Mesenchymal stem cell (in vitro differentiated cells and primary cell): ENCODE measurements around the gene AK4.

ENCODE experiments used
- DNase-seq: peaks from one replicate; pipeline ENCODE4 v3.0.0-alpha.2; 2013
- H2AFZ ChIP-seq: one replicate; pipeline ENCODE4 v1.6.1; 2013; ENCODE audit warnings: low read depth, mild to moderate bottlenecking, control low read depth, inconsistent platforms, low read length, moderate library complexity
- H2AK5ac ChIP-seq: 2 replicates; pipeline ENCODE4 v1.6.1; 2013; ENCODE audit warnings: low read length, moderate library complexity, mild to moderate bottlenecking, inconsistent platforms; ENCODE audit not compliant: severe bottlenecking
- H2BK120ac ChIP-seq: one replicate; pipeline ENCODE4 v1.6.1; 2013; ENCODE audit warnings: low read depth, mild to moderate bottlenecking, inconsistent platforms, low read length, moderate library complexity
- H2BK12ac ChIP-seq, 2 experiments: one replicate each; pipeline ENCODE4 v1.6.1; 2013; ENCODE audit warnings: inconsistent platforms in 2 of 2, low read length in 2 of 2, mild to moderate bottlenecking in 2 of 2, moderate library complexity in 2 of 2, control low read depth in 1 of 2
- H2BK15ac ChIP-seq: one replicate; pipeline ENCODE4 v1.6.1; 2013; ENCODE audit warnings: mild to moderate bottlenecking, low read depth, inconsistent platforms; ENCODE audit not compliant: poor library complexity, severe bottlenecking
- H2BK5ac ChIP-seq: 2 replicates; pipeline ENCODE4 v1.6.1; 2013; ENCODE audit warnings: low read depth, mild to moderate bottlenecking, low read length, control low read depth, inconsistent platforms; ENCODE audit not compliant: poor library complexity, severe bottlenecking
- H3K14ac ChIP-seq, 2 experiments: one replicate each; pipeline ENCODE4 v1.6.1; 2013; ENCODE audit warnings: inconsistent platforms in 2 of 2, low read length in 2 of 2, control low read depth in 1 of 2, mild to moderate bottlenecking in 1 of 2, moderate library complexity in 1 of 2
- H3K18ac ChIP-seq, 2 experiments: one replicate each; pipeline ENCODE4 v1.6.1; 2013; ENCODE audit warnings: inconsistent platforms in 2 of 2, low read length in 2 of 2, control low read depth in 1 of 2, low read depth in 1 of 2, mild to moderate bottlenecking in 1 of 2
- H3K23ac ChIP-seq, 2 experiments: one replicate each; pipeline ENCODE4 v1.6.1; 2013; ENCODE audit warnings: inconsistent platforms in 2 of 2, low read length in 2 of 2, mild to moderate bottlenecking in 2 of 2, moderate library complexity in 2 of 2, control low read depth in 1 of 2
- H3K27ac ChIP-seq: 2 replicates; pipeline ENCODE4 v1.5.1; 2013; ENCODE audit warnings: mild to moderate bottlenecking, moderate library complexity, low read length, control low read depth, inconsistent platforms; ENCODE audit not compliant: poor library complexity, severe bottlenecking
- H3K27me3 ChIP-seq, 2 experiments: 2 replicates each; pipeline versions ENCODE4 v1.6.1 to v1.7.0; 2013; ENCODE audit warnings: low read length in 2 of 2, mild to moderate bottlenecking in 2 of 2, moderate library complexity in 2 of 2, control low read depth in 1 of 2, inconsistent platforms in 1 of 2; ENCODE audit not compliant: control insufficient read depth in 1 of 2, insufficient read depth in 1 of 2
- H3K36me3 ChIP-seq, 2 experiments: 2 replicates each; pipeline versions ENCODE4 v1.6.1 to v1.7.0; 2013; ENCODE audit warnings: low read length in 2 of 2, control low read depth in 1 of 2, inconsistent platforms in 1 of 2, low read depth in 1 of 2, mild to moderate bottlenecking in 1 of 2; ENCODE audit not compliant: insufficient read depth in 2 of 2, control insufficient read depth in 1 of 2
- H3K4ac ChIP-seq, 2 experiments: one replicate each; pipeline ENCODE4 v1.6.1; 2013; ENCODE audit warnings: inconsistent platforms in 2 of 2, low read length in 2 of 2, mild to moderate bottlenecking in 2 of 2, moderate library complexity in 2 of 2, control low read depth in 1 of 2, low read depth in 1 of 2
- H3K4me1 ChIP-seq: 2 replicates; pipeline ENCODE4 v1.6.1; 2013; ENCODE audit warnings: low read depth, low read length, control low read depth; ENCODE audit not compliant: control insufficient read depth, insufficient read depth
- H3K4me2 ChIP-seq: 2 replicates; pipeline ENCODE4 v1.6.1; 2013; ENCODE audit warnings: low read length, mild to moderate bottlenecking, inconsistent platforms; ENCODE audit not compliant: poor library complexity, severe bottlenecking
- H3K4me3 ChIP-seq, 2 experiments: 2 replicates each; pipeline versions ENCODE4 v1.5.1 to v1.7.0; 2013; ENCODE audit warnings: low read length in 2 of 2, mild to moderate bottlenecking in 2 of 2, control low read depth in 1 of 2, low read depth in 1 of 2; ENCODE audit not compliant: insufficient read depth in 1 of 2
- H3K79me1 ChIP-seq: replicated peaks from 2 replicates; pipeline ENCODE4 v1.6.1; 2013; ENCODE audit warnings: mild to moderate bottlenecking, control low read depth, low read length, inconsistent platforms; ENCODE audit not compliant: poor library complexity, severe bottlenecking
- H3K9ac ChIP-seq: 2 replicates; pipeline ENCODE4 v1.7.0; 2013; ENCODE audit warnings: mild to moderate bottlenecking, low read length, moderate library complexity
- H3K9me3 ChIP-seq: 2 replicates; pipeline ENCODE4 v1.7.0; 2013; ENCODE audit warnings: mild to moderate bottlenecking, low read length; ENCODE audit not compliant: control insufficient read depth
- H4K8ac ChIP-seq: one replicate; pipeline ENCODE4 v1.6.1; 2013; ENCODE audit warnings: inconsistent platforms, mild to moderate bottlenecking, low read length, moderate library complexity
- H4K91ac ChIP-seq: one replicate; pipeline ENCODE4 v1.6.1; 2013; ENCODE audit warnings: mild to moderate bottlenecking, low read length, inconsistent platforms
- WGBS: methylation state at CpG from one replicate; pipeline ENCODE4 v1.1.7; 2013; ENCODE audit warnings: mixed read lengths; 5-methylcytosine and 5-hydroxymethylcytosine counted together

AK4 gene

GRCh38 chr1:65146908-65147423 lies 1.0 kb upstream of the AK4 start:
- Histone ChIP-seq H3K18ac (peak overlapping the region in 1 of 2 experiments; percentile 67), H4K8ac (no peak overlapping the region), H2AFZ (no peak overlapping the region), H3K4me1 (peaks cover 11% of the 10 kb centered on the region), H3K4ac (no peak overlapping the region), H2BK12ac (no peak overlapping the region), H3K36me3 (no peaks in the 10 kb centered on the region), H3K79me1 (no peaks in the 10 kb centered on the region), H3K9ac (peak overlapping the region; percentile 87), H2BK15ac (no peak overlapping the region), H3K23ac (no peak overlapping the region), H3K14ac (no peak overlapping the region), H3K9me3 (no peaks in the 10 kb centered on the region), H2AK5ac (no peak overlapping the region), H3K27me3 (peaks cover 0 to 5% of the 10 kb centered on the region in 2 experiments), H3K27ac (no peak overlapping the region), H3K4me2 (peak overlapping the region; percentile 98), H2BK5ac (no peak overlapping the region), H3K4me3 (peak overlapping the region; percentile 85 to 93), H4K91ac (no peak overlapping the region), H2BK120ac (no peak overlapping the region)
- 14% methylated on average over 18 of the region's 20 CpGs for WGBS
- peak; percentile 6 for DNase-seq

GRCh38 chr1:65147424-65148177 lies 402 bp upstream of the AK4 start:
- Histone ChIP-seq H3K4me2 (peak overlapping the region; percentile 98), H3K4ac (peak overlapping the region in 1 of 2 experiments; percentile 42), H2BK5ac (no peak overlapping the region), H3K4me1 (peaks cover 11% of the 10 kb centered on the region), H3K79me1 (no peaks in the 10 kb centered on the region), H3K9me3 (no peaks in the 10 kb centered on the region), H3K4me3 (peak overlapping the region; percentile 85 to 93), H2AK5ac (no peak overlapping the region), H2BK12ac (no peak overlapping the region), H3K36me3 (no peaks in the 10 kb centered on the region), H3K27me3 (peaks cover 0 to 5% of the 10 kb centered on the region in 2 experiments), H3K23ac (peak overlapping the region in 1 of 2 experiments; percentile 88), H2BK15ac (no peak overlapping the region), H2BK120ac (peak overlapping the region; percentile 11), H4K91ac (peak overlapping the region; percentile 64), H3K9ac (peak overlapping the region; percentile 87), H4K8ac (no peak overlapping the region), H3K14ac (peak overlapping the region in 1 of 2 experiments; percentile 76), H3K18ac (peak overlapping the region in 1 of 2 experiments; percentile 67), H3K27ac (no peak overlapping the region), H2AFZ (peak overlapping the region; percentile 77)
- peak; percentile 15 for DNase-seq
- WGBS, result 1% methylated on average over 49 of the region's 88 CpGs

- H2AFZ ChIP-seq, result no peak overlapping the region
- peak overlapping the region; percentile 87 for H3K4me2 ChIP-seq
- peak overlapping the region; percentile 32 for H2BK5ac ChIP-seq
- peak overlapping the region; percentile 85 to 87 for H3K4me3 ChIP-seq
- no peak overlapping the region for H2BK120ac ChIP-seq
- peaks cover 0 to 5% of the 10 kb centered on the region in 2 experiments for H3K27me3 ChIP-seq
- H3K9me3 ChIP-seq, result no peaks in the 10 kb centered on the region
- peaks cover 11% of the 10 kb centered on the region for H3K4me1 ChIP-seq
- no peak overlapping the region for H3K4ac ChIP-seq
- H2BK15ac ChIP-seq, result peak overlapping the region; percentile 73
- H3K36me3 ChIP-seq, result no peaks in the 10 kb centered on the region
- no peak overlapping the region for H3K23ac ChIP-seq
- peak overlapping the region; percentile 84 for H4K8ac ChIP-seq
- H3K79me1 ChIP-seq, result peaks cover 8% of the 10 kb centered on the region
- no peak overlapping the region for H2BK12ac ChIP-seq
- DNase-seq, result peak; percentile 17
- H3K9ac ChIP-seq, result peak overlapping the region; percentile 87
- H4K91ac ChIP-seq, result no peak overlapping the region
- 1% methylated on average over 52 of the region's 73 CpGs for WGBS
- H2AK5ac ChIP-seq, result no peak overlapping the region
- no peak overlapping the region for H3K14ac ChIP-seq
- H3K18ac ChIP-seq, result no peak overlapping the region
- H3K27ac ChIP-seq, result peak overlapping the region; percentile 17
Measured at GRCh38 chr1:65148548-65149350, 746 bp downstream of the AK4 start.
